GM10266 (cell line): ENCODE data around the gene PTPRA.
"Not testable (repeated sequence)": the region's sequence is repeated elsewhere in the genome, so short reads cannot be mapped to it uniquely, and the experiment has no call there.

Experiments
- DNase-seq: peaks from one replicate; pipeline ENCODE4 v3.0.0; 2012; ENCODE audit errors: extremely low spot score
- CTCF ChIP-seq: IDR thresholded peaks from 2 replicates; pipeline ENCODE4 v1.5.1; 2012; ENCODE audit warnings: mild to moderate bottlenecking, low read depth; ENCODE audit not compliant: control insufficient read depth, insufficient read depth; ENCODE audit errors: missing control alignments

PTPRA gene

GRCh38 chr20:3014179-3014578 lies 140.9 kb downstream of the PTPRA start:
- DNase-seq = no peak
- no peak for TF ChIP-seq CTCF

DNA sequence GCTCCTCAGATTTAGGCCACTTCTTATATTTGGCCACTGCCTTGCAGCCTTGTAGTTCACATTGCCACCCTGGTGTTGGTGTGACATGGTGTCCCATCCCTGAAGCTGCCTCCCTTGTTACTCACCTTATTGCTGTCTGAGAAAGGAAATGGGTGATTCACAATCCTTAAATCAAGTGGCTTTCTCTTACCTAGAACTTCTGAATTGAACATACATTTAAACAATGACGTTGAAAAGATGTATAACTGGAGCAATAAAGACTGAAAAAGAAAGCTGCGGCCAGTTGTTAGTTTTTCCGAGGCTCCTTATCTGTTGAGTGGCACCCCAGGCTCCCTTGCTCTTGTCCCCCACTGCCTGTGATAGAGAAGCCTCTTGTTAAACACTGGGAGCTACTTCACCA lies 141.4 kb downstream of the PTPRA start:
- no peak for TF ChIP-seq CTCF
- no peak for DNase-seq

DNA sequence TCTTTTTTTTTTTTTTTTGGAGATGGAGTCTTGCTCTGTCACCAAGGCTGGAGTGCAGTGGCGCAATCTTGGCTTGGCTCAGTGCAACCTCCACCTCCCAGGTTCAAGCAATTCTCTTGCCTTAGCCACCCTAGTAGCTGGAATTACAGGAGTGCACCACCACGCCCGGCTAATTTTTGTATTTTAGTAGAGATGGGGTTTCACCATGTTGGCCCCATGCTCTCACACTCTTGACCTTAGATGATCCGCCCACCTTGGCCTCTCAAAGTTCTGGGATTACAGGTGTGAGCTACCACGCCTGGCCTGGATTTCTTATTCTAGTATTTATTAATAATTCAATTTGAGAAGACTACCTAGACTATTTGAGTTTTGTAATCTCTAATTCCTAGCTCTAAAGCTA lies 142.0 kb downstream of the PTPRA start:
- DNase-seq = not testable (repeated sequence)

- DNase-seq = no peak
- TF ChIP-seq CTCF = no peak
These were observed 148.0 kb downstream of the PTPRA start for GRCh38 chr20:3021327-3021726.

- DNase-seq = no peak
- no peak for TF ChIP-seq CTCF
These were observed 148.5 kb downstream of the PTPRA start for GRCh38 chr20:3021777-3022176.

DNA sequence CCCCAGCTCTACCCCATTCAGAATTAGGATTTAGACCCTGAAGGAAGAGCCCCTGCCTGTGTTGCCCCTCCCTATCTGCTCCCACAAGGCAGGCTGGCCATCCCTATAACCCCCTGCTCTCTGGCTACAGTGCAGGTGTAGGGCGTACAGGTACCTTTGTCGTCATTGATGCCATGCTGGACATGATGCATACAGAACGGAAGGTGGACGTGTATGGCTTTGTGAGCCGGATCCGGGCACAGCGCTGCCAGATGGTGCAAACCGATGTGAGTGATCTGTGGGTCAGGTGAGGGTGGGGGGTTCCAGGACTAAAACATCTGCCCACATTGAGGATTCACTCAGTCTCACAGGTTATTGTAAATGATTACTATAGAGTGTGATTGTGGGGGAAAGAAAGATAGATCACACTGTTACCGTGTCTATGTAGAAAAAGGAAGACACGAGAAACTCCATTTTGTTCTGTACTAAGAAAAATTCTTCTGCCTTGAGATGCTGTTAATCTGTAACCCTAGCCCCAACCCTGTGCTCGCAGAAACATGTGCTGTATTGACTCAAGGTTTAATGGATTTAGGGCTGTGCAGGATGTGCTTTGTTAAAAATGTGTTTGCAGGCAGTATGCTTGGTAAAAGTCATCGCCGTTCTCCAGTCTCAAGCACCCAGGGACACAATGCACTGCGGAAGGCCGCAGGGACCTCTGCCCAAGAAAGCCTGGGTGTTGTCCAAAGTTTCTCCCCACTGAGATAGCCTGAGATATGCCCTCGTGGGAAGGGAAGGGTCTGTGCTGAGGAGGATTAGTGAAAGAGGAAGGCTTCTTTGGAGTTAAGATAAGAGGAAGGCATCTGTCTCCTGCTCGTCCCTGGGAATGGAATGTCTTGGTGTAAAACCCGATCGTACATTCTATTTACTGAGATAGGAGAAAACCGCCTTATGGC lies 149.5 kb downstream of the PTPRA start:
- DNase-seq = not testable (repeated sequence)

- no peak for DNase-seq
- TF ChIP-seq CTCF = no peak
These were observed 154.7 kb downstream of the PTPRA start for GRCh38 chr20:3027987-3028386.

DNA sequence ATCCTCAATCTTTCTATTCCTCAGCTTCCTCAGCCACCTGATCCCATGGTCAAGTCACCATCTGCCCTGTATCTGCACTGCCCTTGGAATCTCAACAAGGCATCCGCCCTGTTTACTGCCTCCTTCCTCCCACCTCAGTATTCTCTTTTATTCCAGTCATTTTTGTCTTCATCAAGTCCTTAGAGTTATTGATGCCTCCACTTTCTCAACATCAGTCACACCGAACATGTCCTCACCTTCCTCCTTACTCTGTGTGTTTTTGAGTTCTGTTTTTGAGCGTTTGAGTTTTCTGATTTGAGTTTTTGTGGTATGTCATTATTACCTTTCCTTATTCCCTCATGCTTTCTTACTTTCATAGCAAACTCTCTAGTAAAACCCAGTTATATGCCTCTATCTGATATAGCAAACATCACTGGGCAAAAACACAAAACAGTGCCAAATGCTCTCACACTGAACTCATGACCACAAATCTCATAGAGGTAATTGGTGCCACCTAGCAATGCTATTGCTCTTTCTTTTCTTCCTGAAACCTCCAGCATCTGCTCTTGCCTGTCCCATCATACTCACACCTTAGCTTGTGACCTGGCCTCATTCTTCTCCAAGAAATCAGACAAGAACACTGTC lies 158.4 kb downstream of the PTPRA start:
- DNase-seq = no peak
- no peak for TF ChIP-seq CTCF
